Suprapubic skin (tissue), 4 donors: ENCODE results near the gene CDH4. TPM values are rescaled to one million over a fixed set of nuclear protein-coding genes. Genes with fewer than 3 reads are reported as not detected.

Source experiments
- DNase-seq, 2 donors: peaks; one replicate each; pipeline ENCODE4 v3.0.0-alpha.2; 2019; ENCODE audit warnings: low spot score in 2 of 2
- H3K27ac ChIP-seq: fragments of 200-600 bp; sonication (generic); one replicate; pipeline ENCODE4 v1.5.1; 2019
- H3K27me3 ChIP-seq: fragments of 200-600 bp; sonication (generic); one replicate; pipeline ENCODE4 v1.5.1; 2019
- H3K36me3 ChIP-seq: fragments of 200-600 bp; sonication (generic); one replicate; pipeline ENCODE4 v1.5.1; 2019
- H3K4me1 ChIP-seq: fragments of 200-600 bp; sonication (generic); one replicate; pipeline ENCODE4 v1.5.1; 2019
- H3K4me3 ChIP-seq: fragments of 200-600 bp; sonication (generic); one replicate; pipeline ENCODE4 v1.5.1; 2019; ENCODE audit warnings: mild to moderate bottlenecking
- H3K9me3 ChIP-seq: fragments of 200-600 bp; sonication (generic); one replicate; pipeline ENCODE4 v1.5.1; 2019
- EP300 ChIP-seq: sonication (generic); formaldehyde crosslinking; IDR thresholded peaks from one replicate; pipeline ENCODE4 v1.6.1; 2017; ENCODE audit warnings: antibody characterized with exemption
- POLR2A ChIP-seq, 2 donors: fragments of 450-650 bp; IDR thresholded peaks; one replicate each; pipeline ENCODE4 v1.6.1; 2017; ENCODE audit warnings: antibody characterized with exemption in 2 of 2, mild to moderate bottlenecking in 2 of 2, moderate library complexity in 2 of 2
- POLR2AphosphoS5 ChIP-seq, 3 donors: sonication (generic); formaldehyde crosslinking; IDR thresholded peaks; one replicate each; pipeline ENCODE4 v1.6.1; 2017; ENCODE audit warnings: antibody characterized with exemption in 3 of 3
- WGBS: methylation state at CpG from one replicate; pipeline ENCODE4 v1.1.5; 2018; 5-methylcytosine and 5-hydroxymethylcytosine counted together
- total RNA-seq, 4 donors: library from RNA; depleted of rRNA; stranded (reverse); fragments of >200 nt; gene quantifications; one replicate each; pipeline ENCODE4 v1.1.0, GENCODE V29; 2016
- TF ChIP-seq, protein P1 (sequence below), 2 donors: fragments of 200-600 bp in 1 of 2; fragments of 450-650 bp in 1 of 2; sonication (generic) in 1 of 2; IDR thresholded peaks; one replicate each; pipeline ENCODE4 v1.5.1; 2016 to 2019; ENCODE audit warnings: antibody characterized with exemption in 2 of 2, mild to moderate bottlenecking in 1 of 2, moderate library complexity in 1 of 2

The CDH4 gene
- total RNA-seq, 4 donors from 2014 or later, result 0.91 to 5.9 (median 2.6) TPM

DNA sequence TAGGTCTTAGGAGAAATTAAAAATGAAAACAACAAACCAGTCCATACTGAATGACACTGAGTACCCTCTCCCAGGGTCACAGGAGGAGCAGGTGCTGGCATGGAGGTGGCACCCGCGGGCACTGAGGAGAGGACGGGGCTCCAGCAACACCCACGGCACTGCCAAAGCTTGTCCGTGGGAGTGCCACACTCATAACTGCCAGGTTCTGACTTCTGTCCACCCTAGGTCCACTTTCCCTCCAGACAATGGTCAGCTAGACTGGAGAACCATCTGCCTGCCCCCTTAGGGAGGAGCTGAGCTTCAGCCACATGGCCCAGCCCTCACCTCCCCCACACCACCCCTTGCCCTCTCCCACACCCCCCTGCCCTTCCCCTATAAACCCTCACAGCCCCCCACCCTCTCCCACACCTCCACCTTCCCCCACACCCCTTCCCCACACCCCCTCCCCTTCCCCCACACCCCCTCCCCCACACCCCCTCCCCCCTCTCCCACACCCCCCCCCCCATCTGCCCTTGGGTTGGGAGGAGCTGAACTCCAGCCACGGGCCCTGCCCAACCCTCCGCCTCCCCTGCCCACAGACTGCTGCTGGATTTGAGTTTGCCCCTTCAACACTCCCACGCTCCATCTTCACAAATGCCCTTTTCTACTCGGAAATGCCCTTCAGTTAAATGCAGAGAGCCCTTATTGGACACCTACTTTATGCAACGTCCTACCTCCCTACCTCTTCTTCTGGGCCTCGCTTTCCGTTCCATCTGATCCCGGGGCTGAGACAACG, 684.1 kb downstream of the CDH4 start:
- WGBS, result 77% methylated on average over 14 of the region's 14 CpGs
- peak; percentile 25 to 55 for DNase-seq

GRCh38 chr20:61936701-61937131, 684.7 kb downstream of the CDH4 start:
- Histone ChIP-seq H3K4me3 (no peak overlapping the region), H3K36me3 (no peaks in the 10 kb centered on the region), H3K9me3 (no peaks in the 10 kb centered on the region), H3K27me3 (peaks cover 29% of the 10 kb centered on the region), H3K27ac (no peak overlapping the region), H3K4me1 (no peaks in the 10 kb centered on the region)
- peak in 1 of 2 donors; percentile 49 for DNase-seq
- TF ChIP-seq, protein P1, sequence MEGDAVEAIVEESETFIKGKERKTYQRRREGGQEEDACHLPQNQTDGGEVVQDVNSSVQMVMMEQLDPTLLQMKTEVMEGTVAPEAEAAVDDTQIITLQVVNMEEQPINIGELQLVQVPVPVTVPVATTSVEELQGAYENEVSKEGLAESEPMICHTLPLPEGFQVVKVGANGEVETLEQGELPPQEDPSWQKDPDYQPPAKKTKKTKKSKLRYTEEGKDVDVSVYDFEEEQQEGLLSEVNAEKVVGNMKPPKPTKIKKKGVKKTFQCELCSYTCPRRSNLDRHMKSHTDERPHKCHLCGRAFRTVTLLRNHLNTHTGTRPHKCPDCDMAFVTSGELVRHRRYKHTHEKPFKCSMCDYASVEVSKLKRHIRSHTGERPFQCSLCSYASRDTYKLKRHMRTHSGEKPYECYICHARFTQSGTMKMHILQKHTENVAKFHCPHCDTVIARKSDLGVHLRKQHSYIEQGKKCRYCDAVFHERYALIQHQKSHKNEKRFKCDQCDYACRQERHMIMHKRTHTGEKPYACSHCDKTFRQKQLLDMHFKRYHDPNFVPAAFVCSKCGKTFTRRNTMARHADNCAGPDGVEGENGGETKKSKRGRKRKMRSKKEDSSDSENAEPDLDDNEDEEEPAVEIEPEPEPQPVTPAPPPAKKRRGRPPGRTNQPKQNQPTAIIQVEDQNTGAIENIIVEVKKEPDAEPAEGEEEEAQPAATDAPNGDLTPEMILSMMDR (IDR thresholded peaks at IDR 0.05), result no peak
- no peak for TF ChIP-seq EP300
- TF ChIP-seq POLR2AphosphoS5 (IDR thresholded peaks at IDR 0.05), result no peak
- no peak for TF ChIP-seq POLR2A (IDR thresholded peaks at IDR 0.05)
- WGBS, result 86% methylated on average over 17 of the region's 29 CpGs

More for the DNA sequence above, 684.1 kb downstream of the CDH4 start:
- H3K4me1 ChIP-seq, result no peaks in the 10 kb centered on the region
- TF ChIP-seq POLR2A (IDR thresholded peaks at IDR 0.05), result no peak
- no peak for TF ChIP-seq EP300
- TF ChIP-seq, protein P1 (IDR thresholded peaks at IDR 0.05), result no peak
- TF ChIP-seq POLR2AphosphoS5 (IDR thresholded peaks at IDR 0.05), result no peak
- no peak overlapping the region for H3K4me3 ChIP-seq
- no peaks in the 10 kb centered on the region for H3K9me3 ChIP-seq
- H3K36me3 ChIP-seq, result no peaks in the 10 kb centered on the region
- H3K27ac ChIP-seq, result no peak overlapping the region
- H3K27me3 ChIP-seq, result peaks cover 29% of the 10 kb centered on the region

- Histone ChIP-seq H3K4me3 (no peak overlapping the region), H3K27ac (no peak overlapping the region), H3K27me3 (peaks cover 29% of the 10 kb centered on the region), H3K9me3 (no peaks in the 10 kb centered on the region), H3K4me1 (no peaks in the 10 kb centered on the region), H3K36me3 (no peaks in the 10 kb centered on the region)
- TF ChIP-seq POLR2A (IDR thresholded peaks at IDR 0.05), result no peak
- no peak for TF ChIP-seq POLR2AphosphoS5 (IDR thresholded peaks at IDR 0.05)
- TF ChIP-seq, protein P1 (IDR thresholded peaks at IDR 0.05), result no peak
- no peak for TF ChIP-seq EP300
- 53% methylated on average over 4 of the region's 10 CpGs for WGBS
- peak in 1 of 2 donors; percentile 71 for DNase-seq
Measured at GRCh38 chr20:61937146-61937962, 685.3 kb downstream of the CDH4 start.

GRCh38 chr20:61937963-61938838, 686.1 kb downstream of the CDH4 start:
- peaks cover 29% of the 10 kb centered on the region for H3K27me3 ChIP-seq
- TF ChIP-seq POLR2AphosphoS5 (IDR thresholded peaks at IDR 0.05), result no peak
- TF ChIP-seq, protein P1 (IDR thresholded peaks at IDR 0.05), result no peak
- no peak for TF ChIP-seq EP300
- TF ChIP-seq POLR2A (IDR thresholded peaks at IDR 0.05), result no peak
- DNase-seq, result peak; percentile 55 to 75
- WGBS, result 76% methylated on average over 16 of the region's 31 CpGs
- no peak overlapping the region for H3K4me3 ChIP-seq
- H3K36me3 ChIP-seq, result no peaks in the 10 kb centered on the region
- H3K4me1 ChIP-seq, result no peaks in the 10 kb centered on the region
- H3K9me3 ChIP-seq, result no peaks in the 10 kb centered on the region
- no peak overlapping the region for H3K27ac ChIP-seq
